Cortex of kidney (tissue), 1 donor: Measurements from ENCODE around the gene TMC3.

Source experiments
- DNase-seq: peaks from one replicate; lab custom pipeline; 2025; lab: John Stamatoyannopoulos, UW

The TMC3 gene

GRCh38 chr15:81322676-81323253 is 51.2 kb downstream of the TMC3 start:
- DNase-seq, result no peak

GRCh38 chr15:81321667-81322066 is 52.3 kb downstream of the TMC3 start:
- no peak for DNase-seq

DNA sequence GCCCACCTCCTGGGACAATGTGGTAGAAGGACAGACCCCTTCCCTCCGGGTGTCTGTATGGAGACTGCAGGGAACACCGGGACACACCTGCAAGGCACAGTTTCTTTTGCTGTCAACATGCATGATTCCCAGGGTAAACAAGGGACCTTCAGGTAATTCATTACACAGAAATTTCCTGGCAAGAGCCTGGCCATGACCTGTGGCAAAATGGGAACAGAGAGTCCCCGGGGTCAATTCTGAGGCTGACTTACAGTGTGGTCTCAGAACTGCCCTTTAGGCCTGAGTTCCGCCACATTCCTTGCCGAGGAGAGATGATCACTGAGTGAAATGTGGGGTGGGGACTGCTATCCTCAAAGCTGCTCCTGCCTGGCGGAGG is 56.4 kb downstream of the TMC3 start:
- no peak for DNase-seq

- DNase-seq, result no peak
These were observed 57.7 kb downstream of the TMC3 start for GRCh38 chr15:81316267-81316666.

GRCh38 chr15:81315452-81316175 is 58.4 kb downstream of the TMC3 start:
- DNase-seq, result no peak

GRCh38 chr15:81314378-81314777 is 59.6 kb downstream of the TMC3 start:
- DNase-seq, result no peak

- no peak for DNase-seq
These were observed 60.3 kb downstream of the TMC3 start for GRCh38 chr15:81313686-81314085.

GRCh38 chr15:81312790-81313543 is 61.0 kb downstream of the TMC3 start:
- no peak for DNase-seq

DNA sequence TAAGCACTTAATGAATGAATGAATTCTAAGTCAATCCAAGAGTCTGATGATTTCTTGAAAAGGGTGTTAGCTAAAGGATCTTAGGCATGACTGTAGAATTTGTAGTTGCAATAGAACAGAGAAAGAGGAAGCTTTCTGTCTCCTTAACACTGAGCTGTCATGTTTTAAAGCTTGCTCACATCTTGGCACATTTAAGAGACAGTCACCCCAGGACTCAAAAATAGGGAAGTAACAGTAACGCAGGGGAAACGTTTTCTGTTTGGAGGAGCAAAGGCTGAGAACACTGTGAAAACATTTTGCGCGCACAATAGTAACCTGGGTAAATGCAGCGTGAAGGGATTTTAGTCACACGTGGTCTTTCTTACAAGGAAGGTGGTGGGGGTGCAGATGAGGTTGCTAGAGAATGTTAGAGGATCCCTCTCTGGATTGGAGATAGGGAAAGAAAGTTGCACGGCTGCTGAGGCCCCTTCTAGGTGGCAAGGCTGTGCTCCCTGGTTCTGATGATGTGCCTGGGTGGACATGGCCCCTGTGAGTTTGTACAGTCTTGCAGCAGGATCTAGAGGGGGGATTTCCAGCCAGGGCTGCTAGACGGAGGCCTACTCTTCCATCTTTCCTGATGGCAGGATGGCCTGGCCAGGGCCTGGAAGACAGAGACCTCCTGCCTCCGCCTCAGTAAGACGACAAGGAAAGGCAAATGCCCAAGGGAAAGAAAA is 62.1 kb downstream of the TMC3 start:
- DNase-seq, result no peak

GRCh38 chr15:81310480-81310879 is 63.5 kb downstream of the TMC3 start:
- no peak for DNase-seq

DNA sequence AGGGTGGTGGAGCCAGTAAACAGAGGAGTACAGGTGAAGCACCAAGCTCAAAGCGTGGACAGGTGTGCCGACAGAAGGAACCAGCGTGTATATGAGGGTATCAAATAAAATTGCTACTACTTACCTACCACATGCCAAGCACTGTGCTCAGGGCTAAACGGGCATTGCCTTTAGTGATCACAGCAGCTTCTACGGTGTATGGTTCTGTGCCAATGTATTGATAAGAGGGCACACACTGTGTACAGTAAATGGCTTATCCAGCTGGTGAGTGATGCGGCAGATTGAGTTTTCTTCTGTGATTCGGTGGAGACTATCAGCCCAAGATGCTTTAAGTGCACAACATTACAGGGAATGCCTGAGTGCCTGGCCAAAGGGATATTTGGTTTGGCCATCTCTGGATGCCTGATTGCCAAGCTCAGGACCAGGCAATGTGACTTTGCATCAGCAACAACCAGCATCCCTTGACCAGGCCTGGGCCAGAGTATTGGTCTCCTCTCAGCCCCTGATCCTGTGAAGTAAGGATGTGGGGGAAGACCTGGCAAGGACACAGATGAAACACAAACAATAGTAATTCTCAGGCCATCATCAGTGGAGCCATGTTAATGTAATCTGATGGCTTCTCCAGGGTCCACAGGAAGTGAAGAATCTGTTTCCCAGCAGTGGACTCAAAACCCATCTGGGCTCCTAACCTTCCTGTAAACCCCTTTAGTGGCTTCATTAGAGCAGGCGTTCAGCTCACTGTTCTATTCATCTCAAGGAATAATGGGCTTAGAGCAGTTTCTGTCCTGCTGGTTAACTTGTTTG is 64.2 kb downstream of the TMC3 start:
- DNase-seq, result no peak

- no peak for DNase-seq
These were observed 65.8 kb downstream of the TMC3 start for GRCh38 chr15:81308260-81308659.

GRCh38 chr15:81304226-81304625 is 69.8 kb downstream of the TMC3 start:
- DNase-seq, result no peak

- no peak for DNase-seq
These were observed 70.5 kb downstream of the TMC3 start for GRCh38 chr15:81303244-81304225.

DNA sequence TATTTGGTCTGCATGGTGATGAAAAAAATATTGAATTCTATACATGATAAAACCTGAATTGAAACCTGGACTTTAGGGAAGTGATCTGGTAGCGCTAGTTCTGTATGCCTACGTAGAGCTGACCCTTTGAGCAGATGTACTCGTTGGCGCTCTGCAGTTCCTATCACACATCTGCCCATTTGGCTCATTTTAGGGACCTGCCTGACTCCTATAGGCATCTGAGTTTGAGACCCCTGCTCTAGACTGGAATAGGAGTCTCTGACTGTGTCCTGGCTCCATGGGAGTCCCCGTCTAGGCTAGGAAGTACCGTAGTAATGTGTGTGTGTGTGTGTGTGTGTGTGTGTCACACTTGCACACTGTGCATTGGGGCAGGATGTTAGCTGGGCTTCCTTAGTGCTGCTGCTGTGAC is 71.3 kb downstream of the TMC3 start:
- DNase-seq, result no peak

DNA sequence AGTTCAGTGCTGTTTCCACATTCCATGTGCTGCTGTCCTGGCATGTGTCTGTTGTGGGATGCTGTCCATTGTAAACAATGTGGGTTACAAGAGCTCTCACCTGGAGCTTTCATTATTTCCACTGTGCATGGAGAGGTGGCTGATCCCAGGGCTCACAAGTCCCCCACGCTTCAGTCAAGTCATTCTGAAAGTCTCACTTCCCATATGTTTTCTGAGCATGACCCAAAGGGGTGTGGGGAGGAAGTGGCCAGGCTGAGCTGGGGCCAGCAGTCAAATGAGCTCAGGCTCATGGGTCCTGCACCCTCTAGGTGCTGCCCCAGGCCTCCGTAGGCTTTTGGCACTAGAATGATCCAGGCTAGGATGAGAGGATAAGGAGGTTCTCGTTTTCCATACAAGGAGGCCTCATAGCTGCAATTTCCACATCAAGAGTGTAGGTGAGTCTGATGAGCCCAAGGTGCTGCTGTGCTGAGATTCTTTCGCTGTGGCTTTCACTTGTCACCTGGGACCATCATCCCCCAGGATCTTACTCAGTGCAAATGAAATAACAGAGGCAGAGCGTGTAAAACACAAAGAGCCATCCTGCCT is 72.1 kb downstream of the TMC3 start:
- DNase-seq, result no peak

DNA sequence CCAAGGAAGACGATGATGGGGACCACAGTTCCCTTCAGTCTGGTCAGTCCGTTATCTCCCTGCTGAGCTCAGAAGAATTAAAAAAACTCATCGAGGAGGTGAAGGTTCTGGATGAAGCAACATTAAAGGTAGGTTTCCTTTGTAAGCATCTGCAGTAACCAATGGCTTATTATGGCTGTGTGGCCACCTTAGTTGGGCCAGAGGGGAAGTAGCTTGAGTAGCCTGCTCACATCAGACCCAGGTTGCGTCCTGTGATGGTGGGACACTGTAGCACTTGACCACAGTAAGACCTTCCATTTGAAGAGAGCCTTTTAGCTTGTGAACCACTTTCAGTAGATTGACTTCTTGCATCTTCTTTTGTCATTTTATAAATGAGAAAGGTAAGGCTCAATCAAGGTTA is 72.6 kb downstream of the TMC3 start:
- DNase-seq, result no peak

DNA sequence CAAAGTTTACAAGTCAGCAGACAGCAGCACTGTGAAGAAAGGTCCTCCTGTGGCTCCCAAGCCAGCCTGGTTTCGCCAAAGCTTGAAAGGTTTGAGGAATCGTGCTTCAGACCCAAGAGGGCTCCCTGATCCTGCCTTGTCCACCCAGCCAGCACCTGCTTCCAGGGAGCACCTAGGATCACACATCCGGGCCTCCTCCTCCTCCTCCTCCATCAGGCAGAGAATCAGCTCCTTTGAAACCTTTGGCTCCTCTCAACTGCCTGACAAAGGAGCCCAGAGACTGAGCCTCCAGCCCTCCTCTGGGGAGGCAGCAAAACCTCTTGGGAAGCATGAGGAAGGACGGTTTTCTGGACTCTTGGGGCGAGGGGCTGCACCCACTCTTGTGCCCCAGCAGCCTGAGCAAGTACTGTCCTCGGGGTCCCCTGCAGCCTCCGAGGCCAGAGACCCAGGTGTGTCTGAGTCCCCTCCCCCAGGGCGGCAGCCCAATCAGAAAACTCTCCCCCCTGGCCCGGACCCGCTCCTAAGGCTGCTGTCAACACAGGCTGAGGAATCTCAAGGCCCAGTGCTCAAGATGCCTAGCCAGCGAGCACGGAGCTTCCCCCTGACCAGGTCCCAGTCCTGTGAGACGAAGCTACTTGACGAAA is 74.3 kb downstream of the TMC3 start:
- no peak for DNase-seq

DNA sequence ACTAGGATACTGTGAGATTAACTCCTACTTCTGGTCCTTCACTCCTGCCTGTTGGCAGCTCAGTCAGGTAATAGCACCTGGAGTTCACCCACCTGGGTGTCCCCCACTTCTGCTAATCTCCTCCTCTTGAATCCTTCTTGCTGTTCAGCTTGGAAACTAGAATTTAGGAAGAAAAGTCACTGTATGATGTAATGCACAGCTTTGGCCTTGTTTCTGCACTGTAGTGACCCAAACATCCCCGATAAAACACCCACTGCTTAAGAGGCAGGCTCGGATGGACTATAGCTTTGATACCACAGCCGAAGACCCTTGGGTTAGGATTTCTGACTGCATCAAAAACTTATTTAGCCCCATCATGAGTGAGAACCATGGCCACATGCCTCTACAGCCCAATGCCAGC is 74.9 kb downstream of the TMC3 start:
- DNase-seq, result no peak

GRCh38 chr15:81298611-81299010 is 75.4 kb downstream of the TMC3 start:
- DNase-seq, result no peak
